HepG2 (cell line): Measurements from ENCODE around the gene MS4A18. TPM values are rescaled to one million over a fixed set of nuclear protein-coding genes. Genes with fewer than 3 reads are reported as not detected.

Experiments
- ATAC-seq: fragments of 200-7000 bp; cut with Tn5 transposase; 3 replicates; pipeline ENCODE4 v1.9.1; 2020; ENCODE audit warnings: mild to moderate bottlenecking, moderate library complexity
- BruUV-seq: library from RNA; stranded (reverse); fragments of 400-500 nt; replicated peaks from 2 replicates; lab custom pipeline; 2021; lab: Mats Ljungman, UMichigan
- CTCF ChIA-PET: fragments of 300-600 bp; formaldehyde crosslinking; extraction: SDS; loops from one replicate; lab custom pipeline; 2021; ENCODE audit warnings: low total read pairs, inconsistent platforms, low intra/inter-chr PET ratio; lab: Yijun Ruan, JAX
- POLR2A ChIA-PET: fragments of 350-600 bp; sonication (Branson Sonifier 250); formaldehyde crosslinking; loops from one replicate; lab custom pipeline; 2020; ENCODE audit warnings: antibody characterized with exemption, inconsistent platforms; lab: Yijun Ruan, JAX
- DNase-seq: peaks from one replicate; pipeline ENCODE4 v3.0.0-alpha.2; 2015; ENCODE audit warnings: low spot score
- FAIRE-seq: peaks from 3 replicates; lab custom pipeline; 2011; peaks lifted over from hg19 to GRCh38; lab: Jason Lieb, UNC
- H2AFZ ChIP-seq: one replicate; pipeline ENCODE4 v1.6.1; 2011; ENCODE audit warnings: low read length, inconsistent platforms
- H3K27ac ChIP-seq: fragments of 300-600 bp; 3 replicates; pipeline ENCODE4 v1.8.0; 2011; ENCODE audit warnings: mixed run types, mild to moderate bottlenecking, mixed read lengths, low read length, inconsistent platforms; ENCODE audit not compliant: insufficient read depth; ENCODE audit errors: extremely low read length
- H3K27me3 ChIP-seq, 2 experiments: fragments of 200-600 bp in 1 of 2; 2 replicates in 1 of 2; 3 replicates in 1 of 2; pipeline versions ENCODE4 v1.6.0 to v1.8.0; 2011; ENCODE audit warnings: low read length in 2 of 2, mild to moderate bottlenecking in 2 of 2, moderate library complexity in 2 of 2, inconsistent platforms in 1 of 2; ENCODE audit not compliant: insufficient read depth in 2 of 2, control insufficient read depth in 1 of 2
- H3K36me3 ChIP-seq, 2 experiments: fragments of 200-600 bp in 1 of 2; replicated peaks in 1 of 2; 2 replicates in 1 of 2; 3 replicates in 1 of 2; pipeline versions ENCODE4 v1.5.1 to v1.8.0; 2011; ENCODE audit warnings: low read length in 2 of 2, inconsistent platforms in 1 of 2; ENCODE audit not compliant: insufficient read depth in 2 of 2, control insufficient read depth in 1 of 2
- H3K4me1 ChIP-seq: 2 replicates; pipeline ENCODE4 v1.5.1; 2012; ENCODE audit warnings: low read length, inconsistent platforms; ENCODE audit not compliant: insufficient read depth
- H3K4me2 ChIP-seq: 2 replicates; pipeline ENCODE4 v1.6.0; 2011; ENCODE audit warnings: low read depth, low read length, inconsistent platforms
- H3K4me3 ChIP-seq, 3 experiments: fragments of 200-600 bp in 1 of 3; sonication (generic), shearing (Covaris generic) in 1 of 3; replicated peaks in 1 of 3; 2 replicates each; pipeline ENCODE4 v1.5.1; 2011 to 2016; ENCODE audit warnings: low read length in 3 of 3, inconsistent platforms in 2 of 3, low read depth in 2 of 3, mild to moderate bottlenecking in 2 of 3, control low read depth in 1 of 3, mixed read lengths in 1 of 3; ENCODE audit not compliant: insufficient read depth in 1 of 3
- H3K79me2 ChIP-seq: one replicate; pipeline ENCODE4 v1.6.1; 2011; ENCODE audit warnings: low read length, inconsistent platforms; ENCODE audit not compliant: insufficient read depth
- H3K9ac ChIP-seq: 2 replicates; pipeline ENCODE4 v1.6.0; 2011; ENCODE audit warnings: mild to moderate bottlenecking, low read depth, low read length, inconsistent platforms; ENCODE audit not compliant: insufficient read depth
- H3K9me3 ChIP-seq: 2 replicates; pipeline ENCODE4 v1.5.1; 2012; ENCODE audit warnings: mild to moderate bottlenecking, low read length
- H4K20me1 ChIP-seq: 2 replicates; pipeline ENCODE4 v1.6.0; 2011; ENCODE audit warnings: inconsistent platforms, mild to moderate bottlenecking, low read length, moderate library complexity; ENCODE audit not compliant: insufficient read depth
- AGO1 ChIP-seq: fragments of 200-400 bp; formaldehyde crosslinking; IDR thresholded peaks from 2 replicates; pipeline ENCODE4 v1.6.1; 2017; ENCODE audit warnings: mild to moderate bottlenecking, low read depth, low read length, moderate library complexity; ENCODE audit not compliant: poor library complexity, severe bottlenecking
- KDM5A ChIP-seq: fragments of 200-600 bp; sonication (generic); IDR thresholded peaks from 2 replicates; pipeline ENCODE4 v1.7.0; 2018; ENCODE audit warnings: antibody characterized with exemption, mild to moderate bottlenecking, low read length, borderline replicate concordance
- KLF11 ChIP-seq: IDR thresholded peaks from 2 replicates; pipeline ENCODE4 v1.6.1; 2016; ENCODE audit warnings: missing compliant biosample characterization
- KLF16 ChIP-seq, 2 experiments: sonication (generic) in 1 of 2; formaldehyde crosslinking in 1 of 2; IDR thresholded peaks; 2 replicates each; pipeline versions ENCODE4 v1.6.1 to v1.8.0; 2016 to 2023; ENCODE audit warnings: missing genetic modification reagents in 2 of 2, missing compliant biosample characterization in 1 of 2
- KMT2A ChIP-seq: sonication (generic); formaldehyde crosslinking; IDR thresholded peaks from 2 replicates; pipeline ENCODE4 v1.4.0; 2020; ENCODE audit warnings: missing genetic modification reagents
- POLR2A ChIP-seq, 2 experiments: IDR thresholded peaks; 2 replicates each; pipeline ENCODE4 v1.6.1; 2011; ENCODE audit warnings: low read depth in 2 of 2, low read length in 2 of 2, mild to moderate bottlenecking in 1 of 2, moderate library complexity in 1 of 2; ENCODE audit not compliant: insufficient read depth in 1 of 2
- RBAK ChIP-seq: sonication (generic); formaldehyde crosslinking; IDR thresholded peaks from 2 replicates; pipeline ENCODE4 v1.5.1; 2020; ENCODE audit warnings: mild to moderate bottlenecking, missing genetic modification reagents
- ZNF546 ChIP-seq: sonication (generic); formaldehyde crosslinking; conservative IDR thresholded peaks from 2 replicates; pipeline ENCODE4 v1.8.1; 2023; ENCODE audit warnings: mild to moderate bottlenecking, missing genetic modification reagents
- ZNF550 ChIP-seq: sonication (generic); formaldehyde crosslinking; IDR thresholded peaks from 2 replicates; pipeline ENCODE4 v1.4.0; 2020; ENCODE audit warnings: mild to moderate bottlenecking, missing genetic modification reagents, borderline replicate concordance
- ZNF572 ChIP-seq: sonication (generic); formaldehyde crosslinking; IDR thresholded peaks from 2 replicates; pipeline ENCODE4 v1.5.1; 2020; ENCODE audit warnings: mild to moderate bottlenecking, missing genetic modification reagents
- ZNF768 ChIP-seq: sonication (generic); formaldehyde crosslinking; IDR thresholded peaks from 2 replicates; pipeline ENCODE4 v1.4.0; 2020; ENCODE audit warnings: missing genetic modification reagents
- ZSCAN31 ChIP-seq: sonication (generic); formaldehyde crosslinking; IDR thresholded peaks from 2 replicates; pipeline ENCODE4 v1.5.0; 2020; ENCODE audit warnings: low read depth, mild to moderate bottlenecking, missing genetic modification reagents
- WGBS: methylation state at CpG from one replicate; pipeline ENCODE4 v1.1.6; 2017; ENCODE audit warnings: low lambda C conversion rate; 5-methylcytosine and 5-hydroxymethylcytosine counted together
- in situ Hi-C: cut with HindIII; loops from 2 replicates; pipeline ENCODE4 v1.10.0; 2017; ENCODE audit warnings: low pct_unique_long_range_greater_than_20kb; ENCODE audit not compliant: extremely low pct_ligation_motif_present
- intact Hi-C: fragments of 100-400 bp; cut with micrococcal nuclease; formaldehyde crosslinking; loops from one replicate; pipeline ENCODE4 v1.10.0; 2022; ENCODE audit not compliant: unreplicated experiment
- polyA plus RNA-seq, 8 experiments: library from polyadenylated mRNA; depleted of rRNA in 3 of 8; stranded (reverse) in 7 of 8; unstranded in 1 of 8; fragments of >200 nt; fragmentation: Illumina TruSeq in 4 of 8; extraction: Trizol in 4 of 8; gene quantifications; 2 replicates each; pipeline versions ENCODE4 v1.2.1 to v1.2.3, GENCODE V29; 2011 to 2016; ENCODE audit warnings: low read depth in 4 of 8, missing spikeins in 1 of 8, mixed read lengths in 1 of 8; ENCODE audit not compliant: insufficient read depth in 1 of 8
- total RNA-seq, 5 experiments: library from RNA; depleted of rRNA; stranded (reverse); fragments of >200 nt; fragmentation: Illumina TruSeq; extraction: Trizol; gene quantifications; 2 replicates each; pipeline ENCODE4 v1.2.3, GENCODE V29; 2016; ENCODE audit warnings: low read depth in 1 of 5
- TF ChIP-seq, protein P1 (sequence below): sonication (generic); formaldehyde crosslinking; IDR thresholded peaks from 2 replicates; pipeline ENCODE4 v1.4.0; 2020; ENCODE audit warnings: mild to moderate bottlenecking, missing genetic modification reagents
- TF ChIP-seq, protein P2 (sequence below): sonication (generic); formaldehyde crosslinking; IDR thresholded peaks from 2 replicates; pipeline ENCODE4 v1.5.0; 2020; ENCODE audit warnings: mild to moderate bottlenecking, low read depth, missing genetic modification reagents, borderline replicate concordance
- TF ChIP-seq, protein P3 (sequence below): sonication (generic); formaldehyde crosslinking; IDR thresholded peaks from 2 replicates; pipeline ENCODE4 v1.5.1; 2020; ENCODE audit warnings: missing genetic modification reagents, mild to moderate bottlenecking, borderline replicate concordance
- TF ChIP-seq, protein P4 (sequence below): sonication (generic); formaldehyde crosslinking; IDR thresholded peaks from 2 replicates; pipeline ENCODE4 v1.9.0; 2021; ENCODE audit warnings: missing genetic modification reagents, mild to moderate bottlenecking, borderline replicate concordance

The MS4A18 gene
- total and polyA plus RNA-seq, 2 of the 13 experiments (the other 11 are each of a cell fraction or from before 2014, with no cell fraction given) = not detected

DNA sequence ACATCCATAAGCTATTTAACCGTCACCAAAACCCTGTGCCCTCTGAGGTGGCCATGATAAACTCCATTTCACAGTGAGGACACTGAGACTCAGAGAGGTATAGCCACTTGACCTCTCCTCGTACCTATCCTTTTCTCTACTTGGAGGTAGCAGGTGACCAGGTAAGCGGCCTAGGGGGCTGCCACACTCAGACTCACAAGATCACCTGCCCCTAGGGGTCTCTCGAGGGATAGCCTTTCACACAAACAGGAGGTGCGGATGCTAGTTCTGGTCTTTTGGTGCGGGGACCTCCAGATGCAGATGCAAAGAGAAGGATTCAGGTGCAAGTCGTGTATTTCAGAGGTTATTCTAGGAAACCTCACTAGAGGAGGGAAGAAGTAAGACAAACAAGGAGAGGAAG lies 14.6 kb downstream of the MS4A18 start:
- no peak overlapping the region for H3K27ac ChIP-seq
- H3K9me3 ChIP-seq = no peaks in the 10 kb centered on the region
- in situ Hi-C loops (no loop called here), intact Hi-C loops (no loop called here)
- no peak overlapping the region for H3K4me2 ChIP-seq
- no peak overlapping the region for H3K4me3 ChIP-seq
- WGBS = 13% methylated on average over 5 of the region's 7 CpGs
- TF ChIP-seq ZNF546 = no peak
- CTCF ChIA-PET = no interaction called here
- no peak overlapping the region for H2AFZ ChIP-seq
- H4K20me1 ChIP-seq = no peaks in the 10 kb centered on the region
- no peaks in the 10 kb centered on the region for H3K36me3 ChIP-seq
- no peak overlapping the region for H3K9ac ChIP-seq
- H3K27me3 ChIP-seq = peaks cover 0 to 4% of the 10 kb centered on the region in 2 experiments; a peak in 3 of 5 replicates
- H3K79me2 ChIP-seq = no peaks in the 10 kb centered on the region
- POLR2A ChIA-PET = no interaction called here
- DNase-seq (no peak), ATAC-seq (peak; percentile 65), FAIRE-seq (no peak)
- no peaks in the 10 kb centered on the region for H3K4me1 ChIP-seq
- BruUV-seq = no TSS peak

DNA sequence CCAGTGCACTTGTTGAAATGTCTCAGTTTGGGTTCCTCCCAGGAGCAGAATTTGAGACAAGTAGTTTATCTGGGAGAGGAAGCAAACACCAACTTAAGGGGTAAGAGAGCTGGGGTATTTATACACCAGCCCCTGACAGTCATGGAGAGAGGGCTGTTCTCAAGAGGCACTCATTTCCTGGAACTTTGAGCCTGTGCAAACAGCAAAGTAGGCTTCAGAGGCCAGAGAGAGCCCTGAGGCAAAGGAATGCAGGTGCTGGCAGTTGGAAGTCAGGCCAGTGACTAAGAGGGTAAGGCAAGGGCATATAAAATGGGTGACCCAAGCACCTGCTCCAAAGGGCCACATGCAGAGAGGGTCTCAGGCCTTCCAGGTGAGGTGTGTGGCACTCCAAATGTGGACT lies 16.1 kb downstream of the MS4A18 start:
- no peak for DNase-seq
- in situ Hi-C loops = no loop called here
- H3K79me2 ChIP-seq = no peaks in the 10 kb centered on the region
- H3K9me3 ChIP-seq = no peaks in the 10 kb centered on the region
- ChIA-PET POLR2A (no interaction called here), CTCF (no interaction called here)
- no peak overlapping the region for H3K4me2 ChIP-seq
- H3K4me3 ChIP-seq = no peak overlapping the region
- intact Hi-C loops = no loop called here
- no TSS peak for BruUV-seq
- H3K4me1 ChIP-seq = no peaks in the 10 kb centered on the region
- H3K36me3 ChIP-seq = no peaks in the 10 kb centered on the region
- H3K27ac ChIP-seq = no peak overlapping the region
- H4K20me1 ChIP-seq = no peaks in the 10 kb centered on the region
- no peak for ATAC-seq
- H2AFZ ChIP-seq = no peak overlapping the region
- H3K27me3 ChIP-seq = peaks cover 0 to 4% of the 10 kb centered on the region in 2 experiments; a peak in 3 of 5 replicates
- no peak overlapping the region for H3K9ac ChIP-seq
- FAIRE-seq = no peak
- TF ChIP-seq KMT2A (CRISPR knock-in tag) = no peak
- TF ChIP-seq AGO1 = no peak
- TF ChIP-seq ZNF550 (CRISPR knock-in tag) = no peak
- TF ChIP-seq POLR2A (IDR thresholded peaks at IDR 0.05; ENCODE audit: insufficient read depth in 1 of 2, low read depth in 2 of 2, low read length in 2 of 2) = no peak
- TF ChIP-seq ZNF768 (CRISPR knock-in tag) = no peak
- TF ChIP-seq ZSCAN31 (CRISPR knock-in tag) = no peak
- TF ChIP-seq ZNF572 = no peak
- TF ChIP-seq RBAK (CRISPR knock-in tag) = no peak
- TF ChIP-seq, protein P1, sequence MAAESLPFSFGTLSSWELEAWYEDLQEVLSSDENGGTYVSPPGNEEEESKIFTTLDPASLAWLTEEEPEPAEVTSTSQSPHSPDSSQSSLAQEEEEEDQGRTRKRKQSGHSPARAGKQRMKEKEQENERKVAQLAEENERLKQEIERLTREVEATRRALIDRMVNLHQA (CRISPR knock-in tag) = no peak
- TF ChIP-seq, protein P2, sequence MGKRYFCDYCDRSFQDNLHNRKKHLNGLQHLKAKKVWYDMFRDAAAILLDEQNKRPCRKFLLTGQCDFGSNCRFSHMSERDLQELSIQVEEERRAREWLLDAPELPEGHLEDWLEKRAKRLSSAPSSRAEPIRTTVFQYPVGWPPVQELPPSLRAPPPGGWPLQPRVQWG (CRISPR knock-in tag) = no peak
- TF ChIP-seq, protein P3, sequence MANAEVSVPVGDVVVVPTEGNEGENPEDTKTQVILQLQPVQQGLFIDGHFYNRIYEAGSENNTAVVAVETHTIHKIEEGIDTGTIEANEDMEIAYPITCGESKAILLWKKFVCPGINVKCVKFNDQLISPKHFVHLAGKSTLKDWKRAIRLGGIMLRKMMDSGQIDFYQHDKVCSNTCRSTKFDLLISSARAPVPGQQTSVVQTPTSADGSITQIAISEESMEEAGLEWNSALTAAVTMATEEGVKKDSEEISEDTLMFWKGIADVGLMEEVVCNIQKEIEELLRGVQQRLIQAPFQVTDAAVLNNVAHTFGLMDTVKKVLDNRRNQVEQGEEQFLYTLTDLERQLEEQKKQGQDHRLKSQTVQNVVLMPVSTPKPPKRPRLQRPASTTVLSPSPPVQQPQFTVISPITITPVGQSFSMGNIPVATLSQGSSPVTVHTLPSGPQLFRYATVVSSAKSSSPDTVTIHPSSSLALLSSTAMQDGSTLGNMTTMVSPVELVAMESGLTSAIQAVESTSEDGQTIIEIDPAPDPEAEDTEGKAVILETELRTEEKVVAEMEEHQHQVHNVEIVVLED (CRISPR knock-in tag) = no peak
- no peak for TF ChIP-seq KDM5A
- TF ChIP-seq KLF11 (CRISPR knock-in tag) = no peak
- TF ChIP-seq, protein P4, sequence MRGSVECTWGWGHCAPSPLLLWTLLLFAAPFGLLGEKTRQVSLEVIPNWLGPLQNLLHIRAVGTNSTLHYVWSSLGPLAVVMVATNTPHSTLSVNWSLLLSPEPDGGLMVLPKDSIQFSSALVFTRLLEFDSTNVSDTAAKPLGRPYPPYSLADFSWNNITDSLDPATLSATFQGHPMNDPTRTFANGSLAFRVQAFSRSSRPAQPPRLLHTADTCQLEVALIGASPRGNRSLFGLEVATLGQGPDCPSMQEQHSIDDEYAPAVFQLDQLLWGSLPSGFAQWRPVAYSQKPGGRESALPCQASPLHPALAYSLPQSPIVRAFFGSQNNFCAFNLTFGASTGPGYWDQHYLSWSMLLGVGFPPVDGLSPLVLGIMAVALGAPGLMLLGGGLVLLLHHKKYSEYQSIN (CRISPR knock-in tag) = no peak
- no peak for TF ChIP-seq KLF16 (CRISPR knock-in tag; IDR thresholded peaks at IDR 0.05)
